Activated naive CD4-positive, alpha-beta T cell treated with anti-CD3 and anti-CD28 coated beads for 36 hours (primary cell): ENCODE data around the gene AKR1B1. TPM values are rescaled to one million over a fixed set of nuclear protein-coding genes. Genes with fewer than 3 reads are reported as not detected.
"Not testable (repeated sequence)": the region's sequence is repeated elsewhere in the genome, so short reads cannot be mapped to it uniquely, and the experiment has no call there.

Experiments used
- CTCF ChIA-PET: fragments of 350-600 bp; sonication (Branson Sonifier 250); formaldehyde crosslinking; loops from one replicate; lab custom pipeline; 2021; ENCODE audit warnings: antibody characterized with exemption; lab: Charles Lee
- DNase-seq: peaks from one replicate; pipeline ENCODE4 v3.0.0-alpha.2; 2020
- H3K27ac Mint-ChIP-seq: one replicate; pipeline ENCODE4 v1.8.0; 2021; ENCODE audit warnings: mild to moderate bottlenecking, mixed read lengths
- H3K27me3 Mint-ChIP-seq: one replicate; pipeline ENCODE4 v1.8.0; 2021; ENCODE audit warnings: low read depth, mixed read lengths
- H3K36me3 Mint-ChIP-seq: one replicate; pipeline ENCODE4 v1.8.0; 2021; ENCODE audit warnings: low read depth, mixed read lengths
- H3K4me1 Mint-ChIP-seq: one replicate; pipeline ENCODE4 v1.8.0; 2021; ENCODE audit warnings: low read depth, mixed read lengths
- H3K4me3 Mint-ChIP-seq: one replicate; pipeline ENCODE4 v1.8.0; 2021; ENCODE audit warnings: mild to moderate bottlenecking, moderate library complexity, mixed read lengths
- H3K9me3 Mint-ChIP-seq: one replicate; pipeline ENCODE4 v1.8.0; 2021; ENCODE audit warnings: mixed read lengths
- intact Hi-C: fragments of 100-400 bp; cut with micrococcal nuclease; formaldehyde crosslinking; loops from one replicate; pipeline ENCODE4 v1.15.1; 2023
- total RNA-seq, 2 experiments: library from RNA; stranded (reverse); gene quantifications; one replicate each; pipeline ENCODE4 v1.2.3, GENCODE V29; 2021

Gene AKR1B1
- total RNA-seq: 100 to 1,000 TPM; 103 to 107 TPM

- Mint-ChIP-seq H3K4me3 (peak within 1 kb of the TSS; percentile 81), H3K4me1 (peaks cover 46% of the 10 kb centered on the region), H3K27me3 (no peaks in the 10 kb centered on the region), H3K27ac (peak within 1 kb of the TSS; percentile 70), H3K9me3 (peaks cover 2% of the 10 kb centered on the region), H3K36me3 (peaks cover 4% of the 10 kb centered on the region)
- intact Hi-C loops: loop anchor here (1.0 to 10.0 kb wide), 12 partner anchors 27 to 1526 kb away; partner anchors contain the start of genes AGBL3, BPGM, CHCHD3 and NUP205
- DNase-seq: peak; percentile 90
- CTCF ChIA-PET: interaction anchor here (0.6 to 2.9 kb wide), 8 partner anchors 11 to 804 kb away, joined by 3 to 17 read pairs (median 4); no protein-coding TSS in a partner anchor
These were observed at the start of gene AKR1B1 for GRCh38 chr7:134458806-134459698. Gene AKR1B1, minus strand, starts transcription at chr7:134459100. Its CDS starts 38 bp downstream, at chr7:134459062.

- H3K4me1 Mint-ChIP-seq: no peaks in the 10 kb centered on the region
- CTCF ChIA-PET: interaction anchor here (0.9 to 1.6 kb wide), 2 partner anchors 29 to 73 kb away, joined by 5 read pairs; no protein-coding TSS in a partner anchor
- intact Hi-C loops: no loop called here
- H3K27ac Mint-ChIP-seq: no peak overlapping the region
- no peak for DNase-seq
- no peaks in the 10 kb centered on the region for H3K9me3 Mint-ChIP-seq
- no peaks in the 10 kb centered on the region for H3K27me3 Mint-ChIP-seq
- H3K36me3 Mint-ChIP-seq: no peaks in the 10 kb centered on the region
- no peak overlapping the region for H3K4me3 Mint-ChIP-seq
These were observed 47.0 kb upstream of the AKR1B1 start for GRCh38 chr7:134505856-134506255.

- intact Hi-C loops: no loop called here
- no peak overlapping the region for H3K27ac Mint-ChIP-seq
- no peaks in the 10 kb centered on the region for H3K4me1 Mint-ChIP-seq
- H3K27me3 Mint-ChIP-seq: no peaks in the 10 kb centered on the region
- CTCF ChIA-PET: interaction anchor here (0.7 to 0.9 kb wide), 2 partner anchors 28 to 73 kb away, joined by 5 read pairs; no protein-coding TSS in a partner anchor
- H3K36me3 Mint-ChIP-seq: no peaks in the 10 kb centered on the region
- no peaks in the 10 kb centered on the region for H3K9me3 Mint-ChIP-seq
- DNase-seq: no peak
- H3K4me3 Mint-ChIP-seq: no peak overlapping the region
These were observed 45.8 kb upstream of the AKR1B1 start for GRCh38 chr7:134504660-134505164.

GRCh38 chr7:134502463-134503371, 43.8 kb upstream of the AKR1B1 start:
- Mint-ChIP-seq H3K4me3 (no peak overlapping the region), H3K27me3 (no peaks in the 10 kb centered on the region), H3K36me3 (no peaks in the 10 kb centered on the region), H3K4me1 (no peaks in the 10 kb centered on the region), H3K27ac (no peak overlapping the region), H3K9me3 (no peaks in the 10 kb centered on the region)
- intact Hi-C loops: no loop called here
- no peak for DNase-seq
- CTCF ChIA-PET: no interaction called here

DNA sequence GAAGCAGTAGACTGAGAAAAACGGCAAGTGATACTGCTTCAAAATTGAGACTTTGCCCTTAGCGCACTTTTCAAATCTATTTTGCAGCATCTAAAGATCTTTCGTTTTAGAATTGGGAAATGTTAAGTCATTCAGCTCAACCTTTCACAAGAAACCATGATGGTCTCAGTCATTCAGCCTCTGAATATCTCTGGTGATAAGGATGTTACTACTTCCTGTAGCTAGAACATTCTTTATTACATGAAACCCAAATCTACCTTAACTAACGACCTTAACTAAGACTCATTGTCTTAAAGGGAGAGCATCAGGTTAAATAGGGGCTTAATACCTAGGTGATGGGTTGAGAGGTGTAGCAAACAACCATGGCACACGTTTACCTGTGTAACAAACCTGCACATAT, 42.1 kb upstream of the AKR1B1 start:
- intact Hi-C loops: no loop called here
- Mint-ChIP-seq H3K27ac (no peak overlapping the region), H3K4me1 (no peaks in the 10 kb centered on the region), H3K9me3 (no peaks in the 10 kb centered on the region), H3K27me3 (no peaks in the 10 kb centered on the region), H3K36me3 (no peaks in the 10 kb centered on the region), H3K4me3 (no peak overlapping the region)
- DNase-seq: no peak
- CTCF ChIA-PET: interaction anchor here (0.7 kb wide), 1 partner anchor 44 kb away, joined by 3 read pairs; no protein-coding TSS in a partner anchor

DNA sequence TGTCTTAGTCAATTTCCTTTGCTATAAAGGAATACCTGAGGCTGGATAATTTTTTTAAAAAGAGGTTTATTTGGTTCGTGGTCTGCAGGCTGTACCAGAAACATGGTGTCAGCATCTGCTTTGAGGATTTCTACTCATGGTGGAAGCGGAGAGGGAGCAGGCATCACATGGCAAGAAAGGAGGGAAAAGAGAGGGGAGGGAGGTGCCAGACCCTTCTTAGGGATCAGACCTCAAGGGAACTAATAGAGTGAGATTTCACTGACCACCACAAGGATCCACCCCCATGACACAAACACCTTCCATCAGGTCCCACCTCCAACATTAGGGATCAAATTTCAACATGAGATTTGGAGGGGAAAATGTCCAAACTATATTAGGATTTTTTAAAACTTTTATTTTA, 41.5 kb upstream of the AKR1B1 start:
- no peak for DNase-seq
- no peaks in the 10 kb centered on the region for H3K4me1 Mint-ChIP-seq
- no peaks in the 10 kb centered on the region for H3K27me3 Mint-ChIP-seq
- no peak overlapping the region for H3K4me3 Mint-ChIP-seq
- H3K9me3 Mint-ChIP-seq: no peaks in the 10 kb centered on the region
- CTCF ChIA-PET: no interaction called here
- H3K27ac Mint-ChIP-seq: no peak overlapping the region
- intact Hi-C loops: no loop called here
- H3K36me3 Mint-ChIP-seq: no peaks in the 10 kb centered on the region

- no peaks in the 10 kb centered on the region for H3K36me3 Mint-ChIP-seq
- no peaks in the 10 kb centered on the region for H3K9me3 Mint-ChIP-seq
- no peak for DNase-seq
- H3K4me1 Mint-ChIP-seq: no peaks in the 10 kb centered on the region
- peaks cover 2% of the 10 kb centered on the region for H3K27me3 Mint-ChIP-seq
- CTCF ChIA-PET: interaction anchor here (0.6 kb wide), 1 partner anchor 170 kb away, joined by 3 read pairs; no protein-coding TSS in a partner anchor
- no peak overlapping the region for H3K4me3 Mint-ChIP-seq
- H3K27ac Mint-ChIP-seq: no peak overlapping the region
- intact Hi-C loops: no loop called here
These were observed 36.6 kb upstream of the AKR1B1 start for GRCh38 chr7:134495546-134495945.

DNA sequence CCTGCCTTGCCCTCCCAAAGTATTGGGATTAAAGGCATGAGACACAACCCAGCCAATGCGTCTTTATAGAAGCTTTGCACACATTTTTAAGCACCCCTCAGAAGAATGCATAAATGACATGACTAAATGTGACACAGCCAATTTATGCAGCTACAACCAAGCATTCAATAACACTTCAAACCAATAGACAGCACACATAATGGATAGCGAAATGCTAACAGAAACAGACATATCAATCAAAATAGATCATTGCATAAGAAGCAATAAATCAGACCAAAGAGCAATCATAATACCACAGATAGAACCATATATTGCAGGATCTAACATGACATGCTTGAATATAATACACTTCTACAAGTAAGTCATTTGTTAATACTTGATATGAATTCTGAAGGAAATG, 34.2 kb upstream of the AKR1B1 start:
- Mint-ChIP-seq H3K9me3 (no peaks in the 10 kb centered on the region), H3K4me1 (no peaks in the 10 kb centered on the region), H3K27me3 (peaks cover 2% of the 10 kb centered on the region), H3K36me3 (no peaks in the 10 kb centered on the region), H3K4me3 (no peak overlapping the region), H3K27ac (no peak overlapping the region)
- intact Hi-C loops: no loop called here
- DNase-seq: no peak
- CTCF ChIA-PET: no interaction called here

GRCh38 chr7:134487721-134488120, 28.8 kb upstream of the AKR1B1 start:
- H3K27me3 Mint-ChIP-seq, DNase-seq, H3K4me1 Mint-ChIP-seq, H3K36me3 Mint-ChIP-seq, H3K27ac Mint-ChIP-seq, intact Hi-C loops, H3K4me3 Mint-ChIP-seq, H3K9me3 Mint-ChIP-seq: not testable (repeated sequence)
- CTCF ChIA-PET: interaction anchor here (0.7 kb wide), 1 partner anchor 8 kb away, joined by 4 read pairs; no protein-coding TSS in a partner anchor

DNA sequence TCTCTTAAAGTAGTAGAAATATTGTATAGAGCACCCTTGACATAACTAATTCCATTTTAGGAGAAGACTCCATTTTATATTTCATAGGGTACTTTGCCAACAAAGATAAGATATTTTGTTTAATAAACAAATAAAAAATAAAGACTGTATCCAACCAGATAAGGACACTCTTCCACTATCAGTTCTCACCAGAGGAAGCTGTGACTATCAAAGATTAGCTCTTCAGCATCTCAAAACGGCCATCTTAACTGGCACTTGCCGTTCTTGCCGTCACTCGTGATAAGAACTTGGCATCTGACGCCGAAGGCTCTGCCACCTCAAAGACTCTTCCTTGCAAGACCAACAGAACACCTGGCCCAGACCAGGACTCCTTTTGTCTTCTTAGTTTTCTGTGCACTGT, 26.3 kb upstream of the AKR1B1 start:
- Mint-ChIP-seq H3K4me1 (no peaks in the 10 kb centered on the region), H3K27ac (no peak overlapping the region), H3K4me3 (no peak overlapping the region), H3K36me3 (no peaks in the 10 kb centered on the region), H3K27me3 (peaks cover 3% of the 10 kb centered on the region), H3K9me3 (no peaks in the 10 kb centered on the region)
- no peak for DNase-seq
- CTCF ChIA-PET: interaction anchor here (1.5 kb wide), 1 partner anchor 52 kb away, joined by 4 read pairs; no protein-coding TSS in a partner anchor
- intact Hi-C loops: no loop called here

- CTCF ChIA-PET: interaction anchor here (1.1 kb wide), 1 partner anchor 30 kb away, joined by 3 read pairs; no protein-coding TSS in a partner anchor
- no peaks in the 10 kb centered on the region for H3K4me1 Mint-ChIP-seq
These were observed 24.4 kb upstream of the AKR1B1 start for GRCh38 chr7:134483296-134483695.

More at GRCh38 chr7:134483296-134483695, 24.4 kb upstream of the AKR1B1 start:
- Mint-ChIP-seq H3K9me3 (no peaks in the 10 kb centered on the region), H3K27me3 (peaks cover 3% of the 10 kb centered on the region), H3K27ac (no peak overlapping the region), H3K4me3 (no peak overlapping the region), H3K36me3 (no peaks in the 10 kb centered on the region)
- no peak for DNase-seq
- intact Hi-C loops: no loop called here
